Cardiac septum (tissue), 1 donor: ENCODE data around the gene BABAM1. TPM values are rescaled to one million over a fixed set of nuclear protein-coding genes. Genes with fewer than 3 reads are reported as not detected.

ENCODE experiments used
- DNase-seq: peaks from one replicate; pipeline ENCODE4 v3.0.0-alpha.2; 2020; ENCODE audit warnings: low spot score
- intact Hi-C: fragments of 100-400 bp; cut with DNase I; formaldehyde crosslinking; loops from one replicate; pipeline ENCODE4 v1.14.0; 2022
- total RNA-seq: library from RNA; stranded (reverse); fragmentation: NEBNext Ultra II Directional; extraction: Animal tissue kit (Norgen Biotek cat#: 25700); gene quantifications from one replicate; pipeline ENCODE4 v1.2.1, GENCODE V29; 2021
- donor health status: DM: no; HTN: no; CAD: no.

BABAM1 gene
- total RNA-seq, 1 donor from 2014 or later, result 70.5 TPM

- no peak for DNase-seq
- intact Hi-C loops, result no loop called here
These were observed 44.4 kb downstream of the BABAM1 start for GRCh38 chr19:17311455-17312188.

GRCh38 chr19:17312189-17313113, 45.2 kb downstream of the BABAM1 start:
- intact Hi-C loops, result no loop called here
- no peak for DNase-seq

GRCh38 chr19:17314007-17314593, 46.9 kb downstream of the BABAM1 start:
- DNase-seq, result no peak
- intact Hi-C loops, result no loop called here

DNA sequence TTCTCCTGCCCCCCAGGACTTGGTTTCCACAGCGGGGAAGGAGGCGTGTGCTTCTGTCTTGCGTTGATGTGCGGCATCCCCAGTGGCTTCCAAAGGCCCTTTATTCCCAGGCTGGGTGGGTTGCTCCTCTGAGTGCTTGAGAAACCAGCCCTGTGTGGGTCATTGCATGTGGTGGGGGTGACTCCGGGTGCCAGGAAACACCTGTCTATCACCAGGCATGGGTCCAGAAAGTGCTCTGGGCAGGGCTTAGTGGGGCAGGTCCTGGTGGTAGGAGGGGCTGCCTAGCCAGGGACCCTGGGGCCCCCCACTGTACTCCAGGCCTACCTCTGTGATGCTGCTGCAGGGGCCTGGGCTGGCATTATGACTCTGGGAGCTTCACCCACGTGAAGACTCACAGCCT, 51.7 kb downstream of the BABAM1 start:
- no peak for DNase-seq
- intact Hi-C loops, result no loop called here

DNA sequence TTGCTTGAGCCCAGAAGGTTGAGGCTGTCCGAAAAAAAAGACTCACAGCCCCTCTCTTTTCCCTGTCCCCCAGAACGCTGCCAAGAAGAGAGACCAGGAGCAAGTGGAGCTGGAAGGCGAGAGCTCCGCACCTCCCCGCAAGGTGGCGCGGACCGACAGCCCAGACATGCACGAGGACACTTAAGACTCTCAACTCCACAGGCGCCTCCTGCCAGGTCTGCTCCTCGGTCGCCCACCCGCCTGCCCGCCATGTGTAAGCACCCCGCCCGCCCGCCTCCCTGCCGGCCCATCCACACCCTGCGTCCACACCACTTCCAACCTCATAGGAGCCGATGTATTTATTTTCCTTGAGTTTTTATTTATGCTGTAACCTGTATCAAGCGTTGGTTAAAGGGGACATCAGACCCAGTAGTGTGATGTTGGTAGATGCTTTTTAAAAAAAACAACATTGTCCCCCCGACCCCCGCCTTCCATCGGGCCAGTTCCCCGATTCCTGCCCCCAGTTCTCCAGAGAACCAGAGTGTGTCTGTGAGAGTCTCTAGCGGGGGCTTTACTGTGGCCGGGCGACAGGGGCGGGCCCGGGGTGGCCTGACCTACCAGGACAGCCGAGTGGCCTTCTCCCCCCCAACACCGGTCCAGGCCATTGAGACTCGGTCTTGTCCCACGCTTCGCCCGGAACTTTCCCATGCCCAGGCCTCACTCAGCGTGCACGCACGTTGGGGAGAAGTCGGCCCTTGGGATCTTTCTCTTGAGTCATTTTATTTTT, 52.4 kb downstream of the BABAM1 start:
- intact Hi-C loops, result no loop called here
- no peak for DNase-seq

DNA sequence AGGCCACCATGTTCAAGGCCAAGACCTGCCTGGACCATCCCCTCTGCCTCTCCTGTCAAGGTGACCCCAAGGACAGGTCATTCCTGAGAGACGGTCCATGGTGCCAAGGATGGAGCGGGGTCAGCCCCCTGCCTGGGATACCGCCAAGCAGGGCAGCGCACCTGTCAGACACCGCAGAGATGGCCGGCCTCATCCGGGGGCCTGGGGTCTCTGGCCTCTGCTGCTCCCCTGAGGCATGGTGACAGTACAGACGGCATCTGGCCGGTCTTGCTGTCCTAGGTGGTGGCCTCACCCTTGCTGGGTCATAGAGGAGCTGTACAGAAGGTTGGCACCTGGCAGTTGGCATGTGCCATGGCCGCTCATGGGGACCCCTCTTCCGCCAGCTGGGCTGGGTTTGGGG, 53.2 kb downstream of the BABAM1 start:
- intact Hi-C loops, result no loop called here
- DNase-seq, result no peak

DNA sequence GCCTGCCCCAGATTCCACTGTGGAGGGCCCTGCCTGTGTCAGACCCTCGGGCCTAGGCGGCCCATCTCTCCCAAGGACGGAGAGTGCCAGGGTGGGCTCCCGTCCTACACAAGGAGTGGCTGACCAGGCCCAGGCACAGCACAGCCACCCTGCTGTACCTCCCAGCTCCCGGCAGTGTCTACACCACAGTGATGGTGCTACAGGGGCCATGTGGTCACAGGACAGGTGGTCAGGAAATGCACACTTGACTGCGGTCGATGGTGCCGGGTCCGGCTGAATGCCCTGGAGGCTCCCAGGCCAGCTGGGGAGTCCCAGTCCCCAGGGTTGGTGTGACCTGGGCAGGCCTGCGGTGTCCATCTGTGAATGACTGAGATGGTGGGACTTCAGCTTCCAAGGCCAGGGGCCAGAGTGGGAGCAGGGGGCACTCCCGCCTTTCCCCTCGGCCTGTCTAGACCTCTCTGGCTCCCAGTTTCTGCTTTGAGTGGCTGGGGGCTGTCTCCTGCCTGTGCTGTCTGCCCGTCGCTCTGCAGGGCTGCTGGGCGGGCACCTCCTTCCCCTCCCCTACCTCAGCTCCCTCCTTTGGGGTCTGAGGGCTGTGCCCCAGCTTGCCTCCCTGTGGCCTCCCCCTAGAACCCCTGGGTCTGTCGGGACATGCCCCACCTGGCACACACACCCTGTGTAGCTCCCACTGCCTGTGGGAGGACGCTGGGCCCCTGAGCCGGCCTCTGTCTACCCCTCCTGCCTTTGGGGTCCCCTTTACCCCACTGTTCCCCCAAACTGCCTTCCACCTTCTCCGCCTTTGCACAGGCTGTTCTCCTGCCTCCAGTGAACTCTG, 54.6 kb downstream of the BABAM1 start:
- DNase-seq, result no peak
- intact Hi-C loops, result no loop called here

DNA sequence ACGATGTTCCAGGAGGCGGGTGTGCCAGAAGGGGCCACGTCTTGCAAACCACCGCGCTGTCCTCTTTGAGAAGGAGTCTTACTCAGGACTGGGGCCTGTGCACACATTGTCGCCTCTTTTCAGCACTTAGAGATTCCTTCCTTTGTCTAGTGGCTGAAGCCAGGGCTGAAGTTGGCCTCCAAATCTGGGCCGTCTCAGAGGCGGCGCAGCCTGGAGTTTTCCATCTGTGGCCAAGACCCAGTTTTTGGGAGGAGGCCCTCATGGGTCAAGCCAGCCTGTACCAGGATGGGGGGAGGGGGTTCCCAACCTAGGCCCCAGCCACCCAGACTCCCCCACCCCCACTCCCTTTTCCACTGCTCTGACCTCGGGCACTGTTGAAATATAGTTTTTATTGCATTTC, 55.6 kb downstream of the BABAM1 start:
- DNase-seq, result no peak
- intact Hi-C loops, result no loop called here

DNA sequence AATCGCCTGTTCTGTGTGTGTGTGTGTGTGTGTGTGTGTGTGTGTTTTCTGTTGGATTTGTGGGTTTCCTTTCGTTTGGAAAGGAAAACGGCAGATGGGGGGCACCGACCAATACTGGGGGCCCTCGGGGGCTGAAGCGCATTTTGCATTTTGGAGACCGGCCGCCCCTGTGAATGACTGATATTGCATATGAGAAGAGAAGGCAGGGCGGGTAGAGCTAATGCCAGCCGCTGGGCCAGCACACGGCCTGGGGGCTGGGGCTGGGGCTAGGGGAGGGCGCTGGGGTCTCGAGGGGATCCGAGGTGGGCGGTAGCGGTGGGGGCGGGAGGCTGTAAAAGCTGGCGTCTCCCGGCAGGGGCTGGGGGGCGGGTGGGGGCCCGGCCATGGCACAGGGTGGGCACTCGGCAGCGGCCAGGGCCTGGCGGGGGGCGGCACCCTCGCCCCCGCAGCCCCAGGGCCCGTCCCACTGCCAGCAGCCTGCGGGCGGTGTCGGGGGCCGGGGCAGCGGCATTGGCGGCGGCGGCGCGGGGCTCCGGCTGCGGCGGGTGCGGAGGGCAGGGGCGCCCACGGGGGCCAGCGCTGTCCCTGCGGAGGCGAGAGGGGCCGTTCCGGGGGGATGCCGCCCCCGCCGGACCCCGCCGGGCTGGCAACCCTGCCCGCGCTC, 56.2 kb downstream of the BABAM1 start:
- DNase-seq, result no peak
- intact Hi-C loops, result no loop called here

DNA sequence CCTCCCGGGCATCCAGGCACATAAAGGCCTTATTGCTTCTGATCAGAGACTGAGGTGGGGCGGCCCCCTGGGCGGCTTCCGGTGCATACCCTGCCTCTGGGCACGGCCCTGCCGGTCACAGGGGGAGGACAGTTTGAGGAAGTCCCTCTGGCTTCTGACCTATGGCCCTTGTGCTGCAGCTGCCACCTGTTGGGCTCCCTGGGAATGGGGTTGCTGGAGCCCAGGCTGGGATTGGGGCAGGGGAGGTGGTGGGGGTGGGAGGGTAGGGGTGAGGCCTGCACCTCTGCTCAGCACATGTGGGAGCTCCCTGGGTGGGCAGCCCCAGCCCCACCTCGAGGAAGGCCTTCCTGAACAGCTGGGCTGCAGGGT, 56.7 kb downstream of the BABAM1 start:
- no peak for DNase-seq
- intact Hi-C loops, result no loop called here

GRCh38 chr19:17324357-17325114, 57.3 kb downstream of the BABAM1 start:
- no peak for DNase-seq
- intact Hi-C loops, result no loop called here

DNA sequence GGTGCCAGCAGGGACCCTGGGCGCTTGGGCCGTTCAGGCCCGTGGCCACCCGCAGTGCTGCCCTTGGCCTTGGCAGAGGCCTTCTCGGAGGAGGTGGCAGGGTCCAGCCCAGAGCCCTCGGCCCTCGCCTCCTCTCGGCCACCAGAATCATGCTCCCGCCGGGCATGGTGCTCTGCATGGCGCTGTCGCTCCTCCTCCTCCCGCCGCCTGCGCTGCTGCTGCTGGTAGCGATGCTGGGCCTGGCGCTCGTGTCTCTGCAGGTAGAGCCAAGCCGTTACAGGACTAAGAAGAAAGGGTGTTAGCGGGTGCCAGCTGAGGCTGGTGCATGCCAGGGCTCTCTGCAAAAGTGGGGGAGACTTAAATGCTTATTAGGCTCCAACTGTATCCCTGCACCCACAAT, 57.9 kb downstream of the BABAM1 start:
- no peak for DNase-seq
- intact Hi-C loops, result no loop called here

- intact Hi-C loops, result no loop called here
- no peak for DNase-seq
These were observed 58.8 kb downstream of the BABAM1 start for GRCh38 chr19:17325881-17326594.

GRCh38 chr19:17326595-17326966, 59.3 kb downstream of the BABAM1 start:
- no peak for DNase-seq
- intact Hi-C loops, result no loop called here

- no peak for DNase-seq
- intact Hi-C loops, result no loop called here
These were observed 59.9 kb downstream of the BABAM1 start for GRCh38 chr19:17327068-17327653.

DNA sequence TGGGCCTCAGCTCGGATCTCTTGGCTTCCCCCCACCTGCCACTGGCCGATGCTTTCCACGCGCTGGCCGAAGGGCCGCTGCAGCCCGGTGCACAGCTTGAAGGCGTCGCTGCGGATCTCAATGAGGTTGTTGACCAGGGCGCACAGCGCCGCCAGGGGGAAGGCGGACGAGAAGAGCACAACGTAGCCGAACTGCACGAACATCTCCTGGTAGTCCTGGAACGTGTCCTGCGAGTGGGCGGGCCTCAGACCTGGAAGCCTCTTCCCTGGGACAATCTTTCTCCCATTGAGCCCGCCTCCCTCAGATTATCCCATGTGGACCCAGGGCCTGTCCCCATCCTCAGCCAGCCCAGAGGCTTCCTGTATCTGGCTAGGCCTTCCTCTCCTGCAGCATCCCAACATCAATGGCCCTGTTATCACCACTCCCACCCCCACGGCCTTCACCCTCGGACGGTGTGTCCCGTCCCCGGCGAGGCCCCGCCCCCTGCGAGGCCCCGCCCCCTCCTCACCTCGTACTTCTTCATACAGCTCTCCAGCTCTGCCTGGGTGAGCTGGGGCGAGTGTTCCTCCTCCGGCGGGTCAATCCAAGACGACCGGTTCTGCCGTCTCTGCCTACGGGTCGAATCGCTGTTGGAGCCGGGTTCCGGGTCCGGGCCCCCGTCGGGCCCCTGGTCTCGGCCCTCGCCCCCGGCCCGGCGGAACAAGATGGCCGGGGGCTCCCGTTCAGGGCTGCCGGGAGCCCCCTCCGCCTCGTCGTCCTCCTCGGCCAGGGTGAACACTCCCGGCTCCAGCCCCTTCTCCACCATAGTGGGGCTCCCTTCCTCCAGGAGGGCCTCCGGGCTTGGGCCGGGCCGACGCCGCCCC, 60.6 kb downstream of the BABAM1 start:
- no peak for DNase-seq
- intact Hi-C loops, result no loop called here
